M059J (cell line): ENCODE data around the gene SMAD5. TPM values are rescaled to one million over a fixed set of nuclear protein-coding genes. Genes with fewer than 3 reads are reported as not detected.

Experiments used
- DNase-seq: peaks from one replicate; pipeline ENCODE4 v3.0.0-alpha.2; 2012; ENCODE audit warnings: low read depth
- total RNA-seq: library from RNA; depleted of rRNA; stranded (reverse); fragments of >200 nt; shearing (Covaris generic); gene quantifications from 2 replicates; pipeline ENCODE4 v1.2.3, GENCODE V29; 2014; rRNA removed

SMAD5 gene
- total RNA-seq, 1 experiment from 2014 or later, result 42.6 TPM

- peak; percentile 71 for DNase-seq
These were observed 90.1 kb downstream of the SMAD5 start for GRCh38 chr5:136222580-136223235.

- no peak for DNase-seq
These were observed 93.2 kb downstream of the SMAD5 start for GRCh38 chr5:136225796-136226195.

DNA sequence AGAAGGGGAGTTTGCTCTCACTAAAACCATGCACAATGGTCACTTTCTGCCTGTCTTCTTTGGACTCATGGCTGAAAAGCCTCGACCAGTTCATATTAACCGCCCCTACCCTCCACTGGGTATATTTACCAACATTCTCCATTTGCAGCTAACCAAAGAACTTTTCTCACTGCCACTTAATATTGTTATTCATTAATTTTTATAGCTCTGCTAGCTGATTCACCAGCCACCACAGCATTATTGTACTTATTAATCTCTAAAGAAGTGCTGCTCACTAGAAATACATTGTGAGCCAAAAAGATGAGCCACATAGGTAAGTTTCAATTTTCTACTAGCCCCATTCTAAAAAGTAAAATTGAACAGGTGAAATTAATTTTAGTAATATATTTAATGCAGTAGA, 93.8 kb downstream of the SMAD5 start:
- no peak for DNase-seq

DNA sequence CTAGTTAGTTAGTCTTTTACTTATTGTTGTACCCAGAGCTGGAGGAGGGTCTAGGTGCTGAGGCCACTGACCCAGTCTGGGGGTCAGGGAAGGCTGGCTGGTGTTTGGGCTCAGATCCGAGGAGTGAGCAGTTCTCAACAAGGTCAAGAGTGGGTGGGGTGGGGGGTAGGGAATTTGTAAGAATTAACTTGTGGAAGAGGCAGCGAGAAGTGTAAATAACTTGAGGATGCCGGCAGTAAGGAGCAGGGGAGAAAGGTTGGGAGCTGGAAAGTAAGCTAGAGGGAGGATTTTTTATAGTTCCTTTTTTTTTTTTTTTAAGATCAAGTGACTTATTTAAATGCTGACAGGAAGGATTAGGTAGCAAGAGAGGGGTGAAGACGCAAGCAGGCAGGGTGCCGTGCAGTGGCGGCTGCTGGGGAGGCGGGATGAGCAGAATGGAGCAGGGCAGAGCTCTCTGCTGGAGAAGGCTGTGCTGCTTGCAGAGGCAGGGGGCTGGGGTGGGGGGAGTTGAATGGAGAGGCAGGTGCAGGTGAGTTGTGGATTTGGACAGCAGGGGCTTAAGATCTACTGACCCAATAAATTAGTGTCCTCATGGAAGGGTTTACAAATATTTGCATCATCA, 95.6 kb downstream of the SMAD5 start:
- no peak for DNase-seq

- DNase-seq, result no peak
These were observed 97.5 kb downstream of the SMAD5 start for GRCh38 chr5:136230176-136230575.

DNA sequence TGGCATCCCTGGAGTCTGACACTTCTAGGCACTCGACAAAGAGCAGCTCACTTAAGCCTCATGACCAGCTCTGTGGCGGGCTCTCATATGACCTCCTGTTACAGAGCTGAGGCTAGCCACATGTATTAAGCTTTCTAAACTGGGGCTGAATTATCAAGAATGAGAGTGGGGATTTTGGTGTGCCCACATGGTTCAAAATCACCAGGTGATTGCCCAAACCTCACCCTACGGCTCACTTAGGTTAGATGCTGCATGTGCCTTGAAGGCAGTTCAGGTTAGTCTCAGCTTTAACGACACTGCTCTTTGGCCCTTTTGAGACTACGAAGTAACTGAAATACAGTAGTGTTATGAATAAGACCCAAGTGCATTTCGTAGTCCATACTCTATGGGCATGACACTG, 99.7 kb downstream of the SMAD5 start:
- DNase-seq, result no peak

Other genes with a start within 250 kb of the SMAD5 start
- not detected in 2 replicates for gene IL9, start 237.0 kb upstream of the SMAD5 start, total RNA-seq
- not detected in 2 replicates for gene LECT2, start 177.9 kb upstream of the SMAD5 start, total RNA-seq
- gene TGFBI, start 103.9 kb upstream of the SMAD5 start, total RNA-seq, result 567 and 744 TPM in 2 replicates
- not detected in 2 replicates for gene SMIM32, start 60.3 kb downstream of the SMAD5 start, total RNA-seq
- not detected in 2 replicates for gene TRPC7, start 232.7 kb downstream of the SMAD5 start, total RNA-seq